ENCODE results near the gene SPNS3.

SPNS3 gene

DNA sequence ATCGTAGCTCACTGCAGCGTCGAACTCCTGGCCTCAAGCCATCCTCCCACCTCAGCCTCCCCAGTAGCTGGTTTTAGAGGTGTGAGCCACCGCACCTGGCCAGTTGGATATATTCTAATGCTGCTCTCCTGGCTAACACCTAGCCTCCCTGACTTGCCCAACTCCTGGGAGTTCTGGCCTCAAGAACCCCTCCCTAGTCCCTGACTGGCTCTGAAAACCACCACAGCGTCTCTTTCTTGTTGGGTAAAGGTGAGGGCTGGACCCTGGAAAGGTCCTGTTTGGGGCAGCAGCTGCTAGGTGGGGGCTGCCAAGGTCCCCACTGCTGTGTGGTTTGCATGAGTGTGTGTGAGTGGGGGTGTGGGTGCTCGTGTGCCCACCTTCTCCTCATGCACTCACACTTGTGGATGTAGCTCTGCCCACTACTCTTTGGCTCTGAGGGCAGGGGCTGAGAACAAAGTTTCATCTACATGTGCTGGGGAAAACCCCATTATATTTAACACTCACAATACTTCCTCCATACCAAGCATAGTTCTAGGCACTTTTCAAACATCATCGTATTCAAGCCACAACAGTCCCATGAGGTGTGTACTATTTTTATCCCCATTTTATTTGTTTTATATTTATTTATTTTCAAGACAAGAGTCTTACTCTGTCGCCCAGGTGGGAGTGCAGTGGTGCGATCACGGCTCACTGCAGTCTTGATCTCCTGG lies 7.1 kb upstream of the SPNS3 start:
- DNase-seq (ENCODE audit: low read depth): no peak

DNA sequence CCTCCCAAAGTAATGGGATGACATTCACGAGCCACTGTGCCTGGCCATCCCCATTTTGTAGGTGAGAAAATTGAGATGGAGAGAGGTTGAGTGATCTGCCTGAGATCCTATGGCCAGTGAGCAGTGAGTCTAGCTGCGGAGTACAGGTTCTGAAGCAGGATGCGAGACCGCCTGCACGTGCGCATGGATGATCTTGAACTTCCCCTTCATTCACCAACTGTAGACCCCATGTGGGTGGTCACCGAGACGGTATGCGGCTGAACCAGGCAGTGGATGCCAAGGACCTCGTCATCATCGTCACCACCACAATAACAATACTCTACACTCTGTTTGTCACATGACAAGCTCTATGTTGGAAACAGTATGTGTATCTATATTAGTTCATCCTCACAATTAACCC lies 6.2 kb upstream of the SPNS3 start:
- DNase-seq (ENCODE audit: low read depth): no peak

- no peak for DNase-seq (ENCODE audit: low read depth)
Observed at GRCh38 chr17:4436381-4436780, 2.6 kb downstream of the SPNS3 start.

DNA sequence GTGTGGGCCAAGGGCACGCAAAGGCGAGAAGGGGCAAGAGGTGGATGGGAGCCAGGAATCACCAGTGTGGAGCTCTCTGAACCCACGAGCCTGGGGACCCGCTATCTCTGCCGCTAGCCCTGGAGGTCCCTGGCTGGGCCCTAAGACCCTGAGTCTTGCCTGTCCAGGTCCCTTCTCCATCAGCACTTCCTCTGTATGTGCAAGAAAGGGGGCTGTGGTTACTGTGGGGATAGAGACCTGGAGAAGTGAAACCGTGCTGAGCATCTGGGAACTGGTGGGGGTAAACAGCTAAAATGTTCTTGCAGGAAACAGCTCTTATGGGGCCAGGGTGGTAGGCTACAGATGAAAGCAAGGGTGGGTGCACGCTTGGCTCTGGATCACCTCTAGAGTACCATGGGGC lies 3.1 kb downstream of the SPNS3 start:
- DNase-seq (ENCODE audit: low read depth): no peak

DNA sequence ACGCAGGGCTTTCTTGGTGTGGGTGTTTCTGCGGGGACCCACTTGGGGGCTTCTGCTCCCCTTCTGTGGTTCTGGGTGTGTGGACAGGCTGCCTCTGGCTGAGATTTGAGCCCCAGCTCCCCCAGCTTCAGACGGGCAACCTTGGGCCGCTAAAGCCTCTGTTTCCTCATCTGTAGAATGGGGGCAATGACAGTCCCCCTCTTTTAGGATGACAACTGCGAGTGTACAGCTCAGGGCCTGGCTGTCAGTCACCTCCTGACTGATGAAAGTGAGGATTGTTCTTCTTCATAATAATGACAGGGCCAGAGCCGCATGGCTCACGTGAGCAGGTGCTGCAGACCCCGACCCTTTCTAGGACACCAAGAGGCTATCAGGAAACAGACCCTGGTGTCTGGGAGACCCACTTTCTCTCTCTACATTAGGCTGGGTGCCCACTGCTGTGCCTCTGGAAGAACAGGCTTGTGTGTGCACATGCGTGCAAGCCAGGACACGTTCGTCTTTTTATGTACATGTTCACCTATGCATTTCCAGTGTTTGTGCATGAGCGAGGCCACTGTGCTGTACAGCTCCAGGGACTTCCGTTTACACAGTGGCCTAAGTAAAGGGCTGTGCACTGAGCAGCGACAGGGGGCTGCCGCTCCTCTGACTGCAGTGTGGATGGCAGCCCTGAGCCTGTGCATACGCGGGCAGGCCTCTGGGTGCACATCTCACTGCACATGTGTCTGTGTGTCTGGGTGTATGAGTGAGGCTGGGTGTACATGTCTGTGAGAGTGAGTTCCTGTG lies 4.6 kb downstream of the SPNS3 start:
- DNase-seq (ENCODE audit: low read depth): no peak

GRCh38 chr17:4440021-4440420 lies 6.3 kb downstream of the SPNS3 start:
- DNase-seq (ENCODE audit: low read depth): no peak

- DNase-seq (ENCODE audit: low read depth): no peak
Observed at GRCh38 chr17:4440690-4441686, 7.2 kb downstream of the SPNS3 start.

DNA sequence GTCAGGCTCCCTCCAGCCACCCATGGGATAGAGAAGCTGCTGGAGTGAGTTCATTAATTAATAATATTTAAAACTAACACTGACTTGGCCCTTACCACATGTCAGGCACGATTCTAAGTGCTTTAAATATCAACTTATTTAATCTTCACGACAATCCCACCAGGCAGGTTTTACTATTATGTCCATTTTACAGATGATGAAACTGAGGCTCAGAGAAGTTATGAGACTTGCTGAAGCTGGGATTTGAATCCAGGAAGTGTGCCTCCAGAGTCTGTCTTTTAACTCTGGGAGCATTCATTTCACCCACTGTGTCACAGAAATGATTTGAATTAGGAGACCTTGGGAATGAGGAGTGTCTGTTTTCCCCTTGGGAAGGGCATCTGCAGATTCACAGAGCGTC lies 8.8 kb downstream of the SPNS3 start:
- DNase-seq (ENCODE audit: low read depth): no peak

GRCh38 chr17:4443476-4443875 lies 9.7 kb downstream of the SPNS3 start:
- DNase-seq (ENCODE audit: low read depth): no peak

DNA sequence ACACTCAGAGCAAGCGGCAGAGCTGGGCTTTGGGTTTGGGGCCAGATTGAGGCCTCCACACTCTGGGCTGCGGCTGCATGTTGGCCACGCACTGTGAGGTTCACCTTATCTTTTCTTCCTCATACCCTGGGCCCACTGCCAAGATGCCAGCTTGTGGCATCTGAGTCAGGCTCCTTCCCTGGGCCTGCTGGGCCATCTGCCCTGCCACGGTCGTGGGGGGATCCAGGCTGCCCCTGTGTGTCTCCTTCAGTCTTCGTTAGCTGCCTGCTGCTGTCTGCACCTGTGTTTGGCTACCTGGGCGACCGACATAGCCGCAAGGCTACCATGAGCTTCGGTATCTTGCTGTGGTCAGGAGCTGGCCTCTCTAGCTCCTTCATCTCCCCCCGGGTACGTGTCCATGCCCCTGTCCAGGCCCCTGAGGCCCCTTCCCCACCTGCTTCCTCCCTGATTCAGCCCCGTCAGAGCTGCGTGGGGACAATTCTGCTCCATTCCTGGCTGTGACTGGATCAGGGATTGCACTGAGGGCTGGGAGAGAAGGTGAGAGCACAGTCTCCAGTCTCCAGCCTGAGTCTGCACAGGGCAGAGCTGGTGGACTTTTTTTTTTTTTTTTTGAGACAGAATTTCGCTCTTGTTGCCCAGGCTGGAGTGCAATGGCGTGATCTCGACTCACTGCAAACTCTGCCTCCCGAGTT lies 11.2 kb downstream of the SPNS3 start:
- DNase-seq (ENCODE audit: low read depth): no peak

GRCh38 chr17:4445731-4446130 lies 12.0 kb downstream of the SPNS3 start:
- no peak for DNase-seq (ENCODE audit: low read depth)

- DNase-seq (ENCODE audit: low read depth): no peak
Observed at GRCh38 chr17:4446326-4447071, 12.8 kb downstream of the SPNS3 start.

- DNase-seq (ENCODE audit: low read depth): no peak
Observed at GRCh38 chr17:4448197-4448980, 14.6 kb downstream of the SPNS3 start.

- DNase-seq (ENCODE audit: low read depth): no peak
Observed at GRCh38 chr17:4449736-4450135, 16.0 kb downstream of the SPNS3 start.

DNA sequence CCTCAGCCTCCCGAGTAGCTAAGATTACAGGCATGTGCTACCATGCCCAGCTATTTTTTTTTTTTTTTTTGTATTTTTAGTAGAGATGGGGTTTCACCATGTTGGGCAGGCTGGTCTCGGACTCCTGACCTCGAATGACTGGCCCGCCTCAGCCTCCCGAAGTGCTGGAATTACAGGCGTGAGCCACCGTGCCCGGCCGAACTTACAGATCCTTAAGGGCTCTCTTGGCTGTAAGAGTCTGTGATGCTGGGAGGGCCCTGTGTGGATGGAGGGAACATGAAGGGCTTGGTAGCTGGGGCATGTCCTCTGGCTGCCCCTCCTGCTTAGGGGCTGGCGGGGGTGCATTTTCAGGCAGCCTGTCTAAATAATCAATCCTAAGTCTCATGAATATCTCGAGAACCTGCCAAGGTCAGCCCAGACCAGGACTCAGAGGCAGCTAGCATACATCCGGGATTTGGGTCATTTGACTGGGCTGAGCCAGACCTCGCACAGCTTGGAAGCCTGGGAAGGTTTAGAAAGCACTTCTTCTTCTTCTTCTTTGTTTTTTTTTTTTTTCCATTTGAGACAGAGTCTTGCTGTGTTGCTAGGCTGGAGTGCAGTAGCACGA lies 17.1 kb downstream of the SPNS3 start:
- DNase-seq (ENCODE audit: low read depth): no peak

DNA sequence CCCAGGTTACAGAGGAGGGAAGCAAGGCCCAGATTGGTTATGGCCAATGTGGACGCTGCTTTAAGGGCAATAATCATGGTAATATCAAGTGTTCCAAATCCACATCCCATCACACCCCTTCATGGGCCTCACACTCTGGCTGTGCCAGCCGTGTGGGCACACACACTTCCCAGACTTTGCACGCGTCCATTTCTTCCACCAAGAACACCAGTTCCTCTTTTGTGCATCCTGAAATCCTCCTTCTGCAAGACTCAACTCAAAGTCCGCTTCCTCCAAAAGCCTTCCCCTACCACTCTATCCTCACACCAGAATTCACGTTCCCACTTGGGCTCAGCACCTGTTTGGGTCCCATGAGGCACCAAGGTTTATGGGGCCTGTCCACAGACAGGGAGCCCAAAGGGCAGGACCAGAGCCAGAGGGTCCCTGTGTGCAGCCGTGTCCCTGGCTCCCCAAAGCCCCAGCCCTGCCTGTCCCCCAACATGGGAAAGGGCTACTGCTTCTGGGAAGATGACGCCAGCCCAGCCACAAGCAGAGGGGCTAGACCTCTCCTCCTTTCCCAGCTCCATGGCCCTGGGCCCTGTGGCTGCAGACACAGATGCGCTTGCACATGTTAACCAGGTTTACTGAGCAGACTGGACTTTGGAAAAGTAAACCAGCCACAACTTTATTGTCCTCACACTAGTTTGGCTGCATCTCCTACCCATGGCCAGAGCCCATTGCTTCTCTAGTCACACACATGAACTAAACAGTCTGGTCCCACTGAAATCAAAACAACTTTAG lies 20.3 kb downstream of the SPNS3 start:
- no peak for DNase-seq (ENCODE audit: low read depth)

DNA sequence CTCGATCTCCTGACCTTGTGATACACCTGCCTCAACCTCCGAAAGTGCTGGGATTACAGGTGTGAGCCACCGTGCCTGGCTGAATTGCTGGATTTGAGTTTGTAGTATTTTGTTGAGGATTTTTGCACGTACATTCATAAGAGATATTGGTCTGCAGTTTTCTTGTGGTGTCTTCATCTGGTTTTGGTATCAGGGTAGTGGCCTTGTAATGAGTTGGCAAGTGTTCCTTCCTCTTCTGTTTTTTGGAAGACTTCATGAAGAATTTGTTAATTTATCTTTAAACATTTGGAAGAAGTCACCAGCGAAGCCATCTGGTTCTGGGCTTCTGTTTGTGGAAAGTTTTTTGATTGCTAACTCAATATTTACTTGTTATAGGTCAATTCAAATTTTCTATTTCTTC lies 26.9 kb downstream of the SPNS3 start:
- DNase-seq (ENCODE audit: low read depth): no peak

- DNase-seq (ENCODE audit: low read depth): no peak
Observed at GRCh38 chr17:4463818-4464476, 30.2 kb downstream of the SPNS3 start.

DNA sequence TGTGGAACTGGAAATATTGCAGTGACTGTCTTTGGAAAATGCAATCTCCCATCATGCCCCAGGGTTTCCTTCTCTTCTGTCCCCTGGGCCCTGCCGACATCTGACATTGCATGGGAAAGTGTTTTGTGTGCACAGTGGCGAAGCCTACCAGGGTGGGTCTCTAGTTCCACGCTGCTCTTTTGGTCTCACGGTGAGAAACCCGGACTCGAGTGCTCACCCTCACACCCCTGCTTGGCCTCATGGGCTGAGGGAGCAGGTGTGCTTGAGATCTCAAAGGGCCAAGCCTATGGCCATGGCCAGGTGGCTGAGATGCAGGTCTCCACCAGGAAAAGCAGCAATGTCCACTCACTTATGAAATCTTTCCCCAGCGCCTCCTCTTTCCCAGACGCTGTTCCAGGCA lies 32.0 kb downstream of the SPNS3 start:
- DNase-seq (ENCODE audit: low read depth): no peak
